Gastroesophageal sphincter (tissue), 3 donors: ENCODE data around the gene FAM3A.

Source experiments
- CTCF ChIP-seq, 4 experiments: fragments of 200-600 bp in 2 of 4; fragments of 450-650 bp in 2 of 4; sonication (generic) in 1 of 4; IDR thresholded peaks; one replicate each; pipeline ENCODE4 v1.5.1; 2017 to 2019; ENCODE audit warnings: antibody characterized with exemption in 4 of 4, mild to moderate bottlenecking in 2 of 4, moderate library complexity in 2 of 4
- EP300 ChIP-seq: sonication (generic); formaldehyde crosslinking; IDR thresholded peaks from one replicate; pipeline ENCODE4 v1.6.1; 2017; ENCODE audit warnings: antibody characterized with exemption, mild to moderate bottlenecking
- POLR2A ChIP-seq, 2 donors: fragments of 450-650 bp; IDR thresholded peaks; one replicate each; pipeline ENCODE4 v1.6.1; 2017; ENCODE audit warnings: antibody characterized with exemption in 2 of 2, mild to moderate bottlenecking in 2 of 2, moderate library complexity in 1 of 2
- POLR2AphosphoS5 ChIP-seq: sonication (generic); formaldehyde crosslinking; IDR thresholded peaks from one replicate; pipeline ENCODE4 v1.6.1; 2017; ENCODE audit warnings: antibody characterized with exemption

- no peak for TF ChIP-seq CTCF (IDR thresholded peaks at IDR 0.05)
- TF ChIP-seq POLR2AphosphoS5 = no peak
- TF ChIP-seq EP300 = no peak
- TF ChIP-seq POLR2A (IDR thresholded peaks at IDR 0.05) = peak; percentile 58 to 80
These were observed 57.7 kb downstream of the FAM3A start, which contains the start of gene PLXNA3 for GRCh38 chrX:154458116-154458953.
